Stimulated activated CD4-positive, alpha-beta T cell treated with anti-CD3 and anti-CD28 coated beads, TNF-alpha, amount 100 ng/mL, for 4 hours (primary cell): Measurements from ENCODE around the gene GARNL3.

Experiments
- DNase-seq, 3 experiments: peaks; one replicate each; pipeline ENCODE4 v3.0.0-alpha.2; 2020; ENCODE audit warnings: low read depth in 3 of 3

Gene GARNL3

GRCh38 chr9:127264462-127265219 is at the start of gene GARNL3:
TSS of gene GARNL3 (plus strand) at chr9:127264774. CDS start at chr9:127264878, 104 bp downstream.
- no peak for DNase-seq

GRCh38 chr9:127215268-127216209 is 49.0 kb upstream of the GARNL3 start:
- no peak for DNase-seq

GRCh38 chr9:127216210-127216887 is 48.2 kb upstream of the GARNL3 start:
- DNase-seq = no peak

- DNase-seq = no peak
Measured at GRCh38 chr9:127216888-127217217, 47.7 kb upstream of the GARNL3 start.

- DNase-seq = no peak
Measured at GRCh38 chr9:127218818-127219217, 45.8 kb upstream of the GARNL3 start.

- no peak for DNase-seq
Measured at GRCh38 chr9:127219520-127219919, 45.1 kb upstream of the GARNL3 start.

GRCh38 chr9:127221695-127222094 is 42.9 kb upstream of the GARNL3 start:
- DNase-seq = no peak

GRCh38 chr9:127222388-127223095 is 42.0 kb upstream of the GARNL3 start:
- DNase-seq = no peak

- no peak for DNase-seq
Measured at GRCh38 chr9:127223266-127223665, 41.3 kb upstream of the GARNL3 start.

- DNase-seq = no peak
Measured at GRCh38 chr9:127223810-127224177, 40.8 kb upstream of the GARNL3 start.

GRCh38 chr9:127224178-127224882 is 40.2 kb upstream of the GARNL3 start:
- peak; percentile 71 to 80 (median 73) for DNase-seq

- DNase-seq = peak; percentile 91 to 93 (median 91)
Measured at GRCh38 chr9:127224883-127225739, 39.5 kb upstream of the GARNL3 start.

- no peak for DNase-seq
Measured at GRCh38 chr9:127225801-127226625, 38.6 kb upstream of the GARNL3 start.

GRCh38 chr9:127229691-127230417 is 34.7 kb upstream of the GARNL3 start:
- DNase-seq = no peak

- no peak for DNase-seq
Measured at GRCh38 chr9:127231666-127232065, 32.9 kb upstream of the GARNL3 start.

- DNase-seq = no peak
Measured at GRCh38 chr9:127232833-127233549, 31.6 kb upstream of the GARNL3 start.

- DNase-seq = no peak
Measured at GRCh38 chr9:127233550-127233949, 31.0 kb upstream of the GARNL3 start.

- DNase-seq = no peak
Measured at GRCh38 chr9:127233989-127234388, 30.6 kb upstream of the GARNL3 start.
